ENCODE measurements around the gene KIF19. TPM values are rescaled to one million over a fixed set of nuclear protein-coding genes. Genes with fewer than 3 reads are reported as not detected.
"Not testable (repeated sequence)": the region's sequence is repeated elsewhere in the genome, so short reads cannot be mapped to it uniquely, and the experiment has no call there.

KIF19 gene
- total and polyA plus RNA-seq, 2 experiments from 2014 or later: 0.46 to 0.80 TPM

DNA sequence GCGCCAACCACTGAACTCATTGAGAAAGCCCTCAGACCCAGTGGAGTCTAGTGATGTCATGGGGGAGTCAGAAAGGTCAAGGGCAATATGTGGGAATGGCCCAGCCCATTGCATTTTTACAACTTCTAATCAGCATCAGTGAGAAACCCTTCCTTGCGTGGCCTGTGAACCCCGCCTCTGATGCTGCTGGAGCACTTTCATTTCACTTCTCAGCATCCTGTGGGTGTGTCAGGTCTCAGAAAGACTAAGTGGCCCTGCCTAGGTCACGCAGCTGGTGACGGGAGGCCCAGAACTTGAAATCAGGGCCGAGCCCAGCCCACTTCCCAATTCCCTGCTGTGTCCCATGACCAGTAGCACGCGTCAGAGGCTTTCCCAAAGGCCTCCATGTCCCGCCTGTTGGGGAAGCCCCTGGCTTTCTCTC is 45.9 kb upstream of the KIF19 start:
- Histone ChIP-seq H3K9me2 (replicated peaks; ENCODE audit: insufficient read depth) (no peaks in the 10 kb centered on the region), H3K9me3 (ENCODE audit: low read depth) (no peaks in the 10 kb centered on the region), H3K79me2 (no peaks in the 10 kb centered on the region), H2AFZ (no peak overlapping the region), H3K4me2 (no peak overlapping the region), H4K20me1 (ENCODE audit: insufficient read depth, poor library complexity, severe bottlenecking) (no peaks in the 10 kb centered on the region), H3K4me3 (no peak overlapping the region), H3K27me3 (peaks cover 7% of the 10 kb centered on the region), H3K27ac (no peak overlapping the region), H3K4me1 (ENCODE audit: insufficient read depth) (no peaks in the 10 kb centered on the region), H3K36me3 (replicated peaks; ENCODE audit: insufficient read depth, low read depth) (no peaks in the 10 kb centered on the region)
- 86% methylated on average over 9 of the region's 9 CpGs for WGBS (ENCODE audit: low lambda C conversion rate, missing lambda C conversion rate)
- DNase-seq (ENCODE audit: low spot score): peak; percentile 32
- TF ChIP-seq EZH2phosphoT487 (IDR thresholded peaks at IDR 0.05; ENCODE audit: low read depth, severe bottlenecking, unreplicated experiment): no peak
- TF ChIP-seq, protein P1, sequence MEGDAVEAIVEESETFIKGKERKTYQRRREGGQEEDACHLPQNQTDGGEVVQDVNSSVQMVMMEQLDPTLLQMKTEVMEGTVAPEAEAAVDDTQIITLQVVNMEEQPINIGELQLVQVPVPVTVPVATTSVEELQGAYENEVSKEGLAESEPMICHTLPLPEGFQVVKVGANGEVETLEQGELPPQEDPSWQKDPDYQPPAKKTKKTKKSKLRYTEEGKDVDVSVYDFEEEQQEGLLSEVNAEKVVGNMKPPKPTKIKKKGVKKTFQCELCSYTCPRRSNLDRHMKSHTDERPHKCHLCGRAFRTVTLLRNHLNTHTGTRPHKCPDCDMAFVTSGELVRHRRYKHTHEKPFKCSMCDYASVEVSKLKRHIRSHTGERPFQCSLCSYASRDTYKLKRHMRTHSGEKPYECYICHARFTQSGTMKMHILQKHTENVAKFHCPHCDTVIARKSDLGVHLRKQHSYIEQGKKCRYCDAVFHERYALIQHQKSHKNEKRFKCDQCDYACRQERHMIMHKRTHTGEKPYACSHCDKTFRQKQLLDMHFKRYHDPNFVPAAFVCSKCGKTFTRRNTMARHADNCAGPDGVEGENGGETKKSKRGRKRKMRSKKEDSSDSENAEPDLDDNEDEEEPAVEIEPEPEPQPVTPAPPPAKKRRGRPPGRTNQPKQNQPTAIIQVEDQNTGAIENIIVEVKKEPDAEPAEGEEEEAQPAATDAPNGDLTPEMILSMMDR (IDR thresholded peaks at IDR 0.05; ENCODE audit: poor library complexity): no peak
- TF ChIP-seq EZH2 (IDR thresholded peaks at IDR 0.05; ENCODE audit: borderline replicate concordance): no peak

DNA sequence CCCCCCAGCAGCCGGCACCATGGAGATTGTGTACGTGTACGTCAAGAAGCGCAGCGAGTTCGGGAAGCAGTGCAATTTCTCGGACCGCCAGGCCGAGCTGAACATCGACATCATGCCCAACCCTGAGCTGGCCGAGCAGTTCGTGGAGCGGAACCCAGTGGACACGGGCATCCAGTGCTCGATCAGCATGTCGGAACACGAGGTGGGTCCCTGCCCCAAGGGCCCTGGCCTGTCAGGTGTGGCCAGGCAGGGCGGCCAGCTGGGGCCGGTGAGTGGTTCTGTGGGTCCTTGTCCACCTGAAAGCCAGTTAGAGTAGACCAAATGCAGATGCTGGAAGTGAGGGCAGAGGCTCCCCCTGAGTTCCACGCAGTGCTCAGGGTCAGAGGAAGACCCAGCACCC is 44.2 kb upstream of the KIF19 start:
- H3K79me2 ChIP-seq: no peaks in the 10 kb centered on the region
- H3K27ac ChIP-seq: no peak overlapping the region
- no peaks in the 10 kb centered on the region for H3K27me3 ChIP-seq
- no peaks in the 10 kb centered on the region for H3K36me3 ChIP-seq (replicated peaks; ENCODE audit: insufficient read depth, low read depth)
- no peaks in the 10 kb centered on the region for H3K9me3 ChIP-seq (ENCODE audit: low read depth)
- TF ChIP-seq EZH2phosphoT487 (IDR thresholded peaks at IDR 0.05; ENCODE audit: low read depth, severe bottlenecking, unreplicated experiment) (no peak), EZH2 (IDR thresholded peaks at IDR 0.05; ENCODE audit: borderline replicate concordance) (no peak)
- TF ChIP-seq, protein P1 (IDR thresholded peaks at IDR 0.05; ENCODE audit: poor library complexity): no peak
- no peak overlapping the region for H3K4me3 ChIP-seq
- no peak overlapping the region for H3K4me2 ChIP-seq
- H2AFZ ChIP-seq: no peak overlapping the region
- no peak for DNase-seq (ENCODE audit: low spot score)
- H4K20me1 ChIP-seq (ENCODE audit: insufficient read depth, poor library complexity, severe bottlenecking): no peaks in the 10 kb centered on the region
- no peaks in the 10 kb centered on the region for H3K9me2 ChIP-seq (replicated peaks; ENCODE audit: insufficient read depth)
- 95% methylated on average over 20 of the region's 20 CpGs for WGBS (ENCODE audit: low lambda C conversion rate, missing lambda C conversion rate)
- no peaks in the 10 kb centered on the region for H3K4me1 ChIP-seq (ENCODE audit: insufficient read depth)

DNA sequence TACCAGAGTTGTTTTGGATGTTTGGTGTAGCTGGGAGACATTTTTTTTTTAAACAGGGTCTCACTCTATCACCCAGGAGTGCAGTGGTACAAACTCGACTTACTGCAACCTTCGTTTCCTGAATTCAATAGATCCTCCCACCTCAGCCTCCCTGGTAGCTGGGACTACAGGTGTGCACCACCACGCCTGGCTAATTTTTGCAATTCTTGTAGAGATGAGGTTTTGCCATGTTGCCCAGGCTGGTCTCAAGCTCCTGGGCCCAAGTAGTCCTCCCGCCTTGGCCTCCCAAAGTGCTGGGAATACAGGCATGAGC is 43.8 kb upstream of the KIF19 start:
- H3K4me3 ChIP-seq; H3K9me3 ChIP-seq (ENCODE audit: low read depth); H3K36me3 ChIP-seq (replicated peaks; ENCODE audit: insufficient read depth, low read depth); H2AFZ ChIP-seq; H4K20me1 ChIP-seq (ENCODE audit: insufficient read depth, poor library complexity, severe bottlenecking); H3K79me2 ChIP-seq; H3K27me3 ChIP-seq; H3K4me2 ChIP-seq; H3K4me1 ChIP-seq (ENCODE audit: insufficient read depth); DNase-seq (ENCODE audit: low spot score); H3K9me2 ChIP-seq (replicated peaks; ENCODE audit: insufficient read depth): not testable (repeated sequence)
- H3K27ac ChIP-seq: peak overlapping the region; percentile 69
- 90% methylated on average over 4 of the region's 4 CpGs for WGBS (ENCODE audit: low lambda C conversion rate, missing lambda C conversion rate)

DNA sequence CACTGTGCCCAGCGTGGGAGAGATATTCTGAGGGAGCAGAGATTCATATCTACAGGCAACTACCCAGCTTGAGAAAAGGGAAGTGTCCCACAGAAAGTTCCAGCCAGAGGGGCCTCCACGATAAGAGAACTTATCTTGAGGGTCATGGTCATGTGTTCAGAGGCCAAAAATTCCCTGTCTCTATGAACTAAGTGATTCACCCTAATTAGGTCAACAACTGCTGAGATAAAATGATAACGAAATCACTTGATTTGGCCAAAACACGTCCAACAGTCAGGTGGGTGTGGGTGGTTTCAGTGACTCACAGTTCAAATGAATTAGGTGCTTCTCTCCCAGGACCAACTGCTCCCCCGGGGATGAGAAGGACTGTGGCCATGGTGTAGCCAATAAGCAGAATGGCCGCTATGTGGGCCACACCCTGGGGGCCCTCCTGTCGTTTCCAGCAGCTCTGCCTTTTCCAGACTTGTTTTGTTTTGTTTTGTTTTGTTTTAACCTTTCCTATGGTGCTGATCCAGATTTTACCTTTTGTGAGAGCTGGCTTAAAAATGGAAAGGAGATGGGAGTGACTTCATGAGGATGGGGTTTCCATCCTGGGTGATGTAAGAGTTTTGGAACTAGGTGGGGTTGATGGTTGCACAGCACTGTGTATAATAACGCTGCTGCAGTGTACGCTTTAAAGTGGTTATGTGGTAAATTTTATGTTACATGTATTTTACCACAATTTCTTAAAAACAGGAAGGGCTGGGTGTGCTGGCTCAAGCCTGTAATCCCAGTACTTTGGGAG is 43.2 kb upstream of the KIF19 start:
- Histone ChIP-seq H3K9me3 (ENCODE audit: low read depth) (no peaks in the 10 kb centered on the region), H3K4me3 (no peak overlapping the region), H3K27me3 (no peaks in the 10 kb centered on the region), H4K20me1 (ENCODE audit: insufficient read depth, poor library complexity, severe bottlenecking) (no peaks in the 10 kb centered on the region), H3K4me2 (no peak overlapping the region), H2AFZ (no peak overlapping the region), H3K79me2 (no peaks in the 10 kb centered on the region), H3K36me3 (replicated peaks; ENCODE audit: insufficient read depth, low read depth) (no peaks in the 10 kb centered on the region), H3K9me2 (replicated peaks; ENCODE audit: insufficient read depth) (no peaks in the 10 kb centered on the region), H3K4me1 (ENCODE audit: insufficient read depth) (no peaks in the 10 kb centered on the region), H3K27ac (peak overlapping the region; percentile 69)
- no peak for TF ChIP-seq EZH2 (IDR thresholded peaks at IDR 0.05; ENCODE audit: borderline replicate concordance)
- TF ChIP-seq, protein P1 (IDR thresholded peaks at IDR 0.05; ENCODE audit: poor library complexity): no peak
- TF ChIP-seq EZH2phosphoT487 (IDR thresholded peaks at IDR 0.05; ENCODE audit: low read depth, severe bottlenecking, unreplicated experiment): no peak
- DNase-seq (ENCODE audit: low spot score): peak; percentile 56
- 58% methylated on average over 9 of the region's 9 CpGs for WGBS (ENCODE audit: low lambda C conversion rate, missing lambda C conversion rate)
